HG03097 (cell line): ENCODE results near the gene FOXI1.

Source experiments
- ATAC-seq: cut with Tn5 transposase; IDR thresholded peaks from one replicate; pipeline ENCODE4 v1.9.1; 2021; ENCODE audit not compliant: unreplicated experiment, low FRiP score

Gene FOXI1

GRCh38 chr5:170147753-170148264 is 42.1 kb downstream of the FOXI1 start:
- no peak for ATAC-seq

DNA sequence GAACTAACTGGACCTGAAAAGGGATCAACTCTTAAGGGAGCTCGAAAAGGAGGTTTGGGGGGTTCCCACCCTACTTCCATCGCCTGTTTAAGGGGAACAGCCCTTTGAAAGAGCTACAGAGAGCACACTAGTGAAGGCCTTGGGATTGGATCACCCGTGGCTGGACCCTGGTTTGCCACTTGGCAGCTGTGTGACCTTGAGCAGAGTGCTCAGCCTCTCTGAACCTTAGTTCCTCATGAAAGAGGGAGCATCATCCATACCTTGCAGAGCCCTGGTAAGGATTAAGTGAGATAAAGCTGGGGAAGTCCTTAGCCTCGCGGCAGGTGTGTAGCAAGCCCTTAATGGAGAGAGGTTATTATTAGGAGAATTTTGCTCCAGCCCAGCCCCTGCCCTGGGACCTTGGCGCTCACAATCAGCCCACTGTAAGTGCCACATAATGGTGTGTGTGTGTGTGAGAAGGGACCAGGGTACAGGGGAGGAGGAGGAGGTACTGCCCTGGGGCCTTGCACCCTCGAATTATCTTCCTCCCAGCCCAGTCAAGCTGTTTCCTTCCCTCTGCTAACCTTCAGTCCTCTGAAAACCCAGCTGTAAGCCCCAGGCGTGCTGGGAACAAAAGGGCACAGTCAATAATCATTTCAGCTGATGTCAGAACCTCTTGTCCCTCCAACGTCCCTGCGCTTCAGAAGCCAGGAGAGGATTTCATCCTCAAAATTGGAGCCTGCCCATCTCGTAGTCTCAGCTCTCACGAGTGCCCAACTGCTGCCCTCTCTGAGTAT is 42.9 kb downstream of the FOXI1 start:
- no peak for ATAC-seq

GRCh38 chr5:170149206-170149515 is 43.5 kb downstream of the FOXI1 start:
- no peak for ATAC-seq

GRCh38 chr5:170150713-170151096 is 45.0 kb downstream of the FOXI1 start:
- no peak for ATAC-seq

DNA sequence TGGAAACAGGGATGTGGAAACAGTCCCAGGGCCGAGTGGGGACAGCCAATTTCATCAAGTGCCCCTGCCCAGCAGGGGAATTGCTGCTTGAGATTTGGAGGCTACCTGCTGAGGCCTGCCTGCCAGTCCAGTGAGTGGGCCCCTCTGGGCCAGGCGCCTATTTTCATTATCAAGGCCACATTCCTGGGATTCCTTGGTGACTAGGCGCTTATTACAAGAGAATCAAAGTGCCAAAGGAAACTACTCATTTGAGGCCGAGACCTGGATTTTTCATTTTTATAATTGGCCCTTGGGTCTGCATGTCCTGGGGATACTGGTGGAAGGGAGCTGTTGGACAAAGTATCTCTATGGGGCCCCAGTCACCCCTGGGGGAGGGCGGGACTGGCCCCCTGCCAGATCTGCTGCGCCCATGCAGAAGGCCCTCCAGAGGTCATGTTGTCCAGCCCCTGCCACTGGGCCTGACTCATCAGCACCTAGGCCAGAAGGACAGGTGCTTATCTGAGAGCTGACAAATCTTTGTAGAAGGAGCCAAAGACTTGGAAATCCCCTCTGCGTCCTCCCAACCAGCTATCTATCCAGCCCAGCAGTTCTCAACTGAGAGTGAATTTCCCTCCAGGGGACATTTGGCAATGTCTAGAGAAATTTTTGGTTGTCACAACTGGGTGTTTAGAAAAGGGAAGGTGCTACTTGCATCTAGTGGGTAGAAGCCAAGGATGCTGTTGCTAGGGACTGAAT is 45.6 kb downstream of the FOXI1 start:
- no peak for ATAC-seq

GRCh38 chr5:170152767-170153166 is 47.1 kb downstream of the FOXI1 start:
- no peak for ATAC-seq

DNA sequence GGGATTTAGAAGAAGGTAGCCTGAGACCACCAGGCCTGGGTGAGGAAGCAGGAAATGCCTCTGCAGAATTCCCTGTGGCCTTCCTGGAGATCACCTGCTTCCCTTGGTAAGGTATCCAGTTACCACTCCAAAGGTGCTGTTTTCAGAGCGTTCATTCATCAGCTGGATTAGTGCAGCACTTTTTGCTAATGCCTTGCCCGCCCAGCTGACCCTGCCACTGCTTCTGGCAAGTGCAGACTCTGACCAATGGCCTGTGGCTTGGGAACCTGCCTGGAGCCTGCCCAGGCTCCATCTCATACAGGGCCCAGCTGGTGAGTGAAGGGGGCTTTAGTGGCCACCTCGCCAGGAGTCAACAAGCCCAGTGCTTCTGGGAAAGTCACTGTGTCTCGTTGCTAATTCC is 48.6 kb downstream of the FOXI1 start:
- ATAC-seq, result no peak

GRCh38 chr5:170154744-170155143 is 49.0 kb downstream of the FOXI1 start:
- no peak for ATAC-seq

- ATAC-seq, result no peak
Observed at GRCh38 chr5:170155771-170156170, 50.1 kb downstream of the FOXI1 start.

DNA sequence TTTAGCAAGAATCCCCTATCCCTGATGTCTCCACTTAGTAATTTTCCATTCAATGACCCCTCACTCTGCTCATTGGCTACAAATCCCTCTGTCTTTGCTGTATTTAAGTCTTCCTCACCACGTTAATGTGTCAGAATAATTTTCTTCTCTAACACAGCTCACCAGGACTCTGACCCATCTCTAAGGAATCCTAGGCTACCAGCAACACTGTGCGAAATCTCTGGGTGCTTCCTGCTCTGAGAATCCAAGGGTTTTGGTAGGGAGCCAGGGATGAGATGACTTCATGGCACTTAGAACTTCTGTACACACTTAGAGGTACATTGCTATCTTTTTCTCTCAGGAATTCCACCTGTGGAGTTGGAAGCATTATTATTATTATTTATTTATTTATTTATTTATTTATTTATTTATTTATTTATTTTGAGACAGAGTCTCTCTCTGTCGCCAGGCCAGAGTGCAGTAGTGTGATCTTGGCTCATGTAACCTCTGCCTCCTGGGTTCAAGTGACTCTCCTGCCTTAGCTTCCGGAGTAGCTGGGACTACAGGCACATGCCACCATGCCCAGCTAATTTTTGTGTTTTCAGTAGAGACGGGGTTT is 53.5 kb downstream of the FOXI1 start:
- no peak for ATAC-seq
